HL-60 (cell line): ENCODE results near the gene TATDN2.

Experiments used
- DNase-seq, 2 experiments: peaks; one replicate each; pipeline ENCODE4 v3.0.0-alpha.2; 2010 to 2020; ENCODE audit warnings: low read depth in 1 of 2, low spot score in 1 of 2
- H3K27ac ChIP-seq: fragments of 250-450 bp; sonication (Bioruptor Pico); replicated peaks from 2 replicates; pipeline ENCODE4 v1.5.1; 2020; ENCODE audit warnings: mild to moderate bottlenecking, moderate library complexity
- H3K27me3 ChIP-seq: fragments of 250-450 bp; sonication (Bioruptor Pico); 2 replicates; pipeline ENCODE4 v1.5.1; 2021; ENCODE audit warnings: mild to moderate bottlenecking, moderate library complexity; ENCODE audit not compliant: insufficient read depth, poor library complexity, severe bottlenecking
- H3K4me3 ChIP-seq: replicated peaks from 2 replicates; pipeline ENCODE4 v1.5.1; 2011; ENCODE audit warnings: mild to moderate bottlenecking, control low read depth, low read length; ENCODE audit not compliant: insufficient read depth
- CTCF ChIP-seq: IDR thresholded peaks from one replicate; pipeline ENCODE4 v1.5.1; 2011; ENCODE audit warnings: low read length, control low read depth, inconsistent platforms; ENCODE audit not compliant: insufficient read depth
- GABPA ChIP-seq: IDR thresholded peaks from 2 replicates; pipeline ENCODE4 v1.6.1; 2012; ENCODE audit warnings: low read depth
- POLR2AphosphoS5 ChIP-seq: IDR thresholded peaks from 2 replicates; pipeline ENCODE4 v1.6.1; 2012; ENCODE audit warnings: low read depth
- REST ChIP-seq: IDR thresholded peaks from 2 replicates; pipeline ENCODE4 v1.6.1; 2012; ENCODE audit warnings: low read depth; ENCODE audit not compliant: insufficient replicate concordance
- SPI1 ChIP-seq: IDR thresholded peaks from 2 replicates; pipeline ENCODE4 v1.6.1; 2012; ENCODE audit warnings: low read depth, mild to moderate bottlenecking, borderline replicate concordance

Gene TATDN2

GRCh38 chr3:10309736-10310135, 61.5 kb downstream of the TATDN2 start:
- no peak for DNase-seq
- Histone ChIP-seq H3K4me3 (no peak overlapping the region), H3K27me3 (no peaks in the 10 kb centered on the region), H3K27ac (no peak overlapping the region)
- TF ChIP-seq CTCF, result no peak
- TF ChIP-seq GABPA, result no peak
- no peak for TF ChIP-seq POLR2AphosphoS5
- no peak for TF ChIP-seq REST
- no peak for TF ChIP-seq SPI1

GRCh38 chr3:10310578-10310977, 62.3 kb downstream of the TATDN2 start:
- H3K27me3 ChIP-seq, result no peaks in the 10 kb centered on the region
- TF ChIP-seq GABPA (no peak), CTCF (no peak), SPI1 (no peak), REST (no peak), POLR2AphosphoS5 (no peak)
- DNase-seq, result no peak
- H3K4me3 ChIP-seq, result no peak overlapping the region
- no peak overlapping the region for H3K27ac ChIP-seq

GRCh38 chr3:10311710-10312109, 63.5 kb downstream of the TATDN2 start:
- Histone ChIP-seq H3K27ac (no peak overlapping the region), H3K4me3 (no peak overlapping the region), H3K27me3 (no peaks in the 10 kb centered on the region)
- no peak for DNase-seq
- TF ChIP-seq POLR2AphosphoS5 (no peak), REST (no peak), SPI1 (no peak), CTCF (no peak), GABPA (no peak)
